Uterus (tissue), 4 donors: ENCODE data around the gene NCLN. TPM values are rescaled to one million over a fixed set of nuclear protein-coding genes. Genes with fewer than 3 reads are reported as not detected.

Experiments used
- DNase-seq, 2 donors: peaks; one replicate each; pipeline ENCODE4 v3.0.0-alpha.2; 2019 to 2020
- H3K27ac ChIP-seq, 2 donors: fragments of 200-600 bp; sonication (generic); 1 replicate in 1 of 2; 2 replicates in 1 of 2; pipeline ENCODE4 v1.5.1; 2016 to 2018
- H3K27me3 ChIP-seq, 2 donors: fragments of 200-600 bp; sonication (generic); one replicate each; pipeline ENCODE4 v1.5.1; 2018 to 2019; ENCODE audit warnings: control low read depth in 1 of 2
- H3K36me3 ChIP-seq, 2 donors: fragments of 200-600 bp; sonication (generic); one replicate each; pipeline ENCODE4 v1.5.1; 2019; ENCODE audit warnings: control low read depth in 1 of 2
- H3K4me1 ChIP-seq, 2 donors: fragments of 200-600 bp; sonication (generic); one replicate each; pipeline ENCODE4 v1.5.1; 2018 to 2019; ENCODE audit warnings: control low read depth in 1 of 2
- H3K4me3 ChIP-seq, 2 donors: fragments of 200-600 bp; sonication (generic); 1 replicate in 1 of 2; 2 replicates in 1 of 2; pipeline ENCODE4 v1.5.1; 2018 to 2019; ENCODE audit warnings: mild to moderate bottlenecking in 1 of 2
- H3K9me3 ChIP-seq, 2 donors: fragments of 200-600 bp; sonication (generic); one replicate each; pipeline ENCODE4 v1.5.1; 2019; ENCODE audit warnings: control low read depth in 1 of 2
- POLR2A ChIP-seq, 2 donors: fragments of 450-650 bp; IDR thresholded peaks; one replicate each; pipeline ENCODE4 v1.6.1; 2016; ENCODE audit warnings: antibody characterized with exemption in 2 of 2, mild to moderate bottlenecking in 1 of 2, moderate library complexity in 1 of 2
- intact Hi-C: fragments of 100-400 bp; cut with DNase I; formaldehyde crosslinking; loops from one replicate; pipeline ENCODE4 v1.15.1; 2023; ENCODE audit warnings: low total_unique reads
- total RNA-seq, 4 donors: library from RNA; depleted of rRNA in 3 of 4; stranded (reverse); fragments of >200 nt in 3 of 4; gene quantifications; one replicate each; pipeline versions ENCODE4 v1.1.0 to v1.2.4, GENCODE V29; 2014 to 2023
- TF ChIP-seq, protein P1 (sequence below), 4 experiments: fragments of 200-600 bp in 2 of 4; fragments of 450-650 bp in 2 of 4; sonication (generic) in 2 of 4; IDR thresholded peaks; one replicate each; pipeline ENCODE4 v1.5.1; 2016 to 2019; ENCODE audit warnings: antibody characterized with exemption in 4 of 4, mild to moderate bottlenecking in 2 of 4, moderate library complexity in 1 of 4
- donor health status: DM: yes; HTN: yes; CAD: no.

The NCLN gene
- total RNA-seq, 4 donors from 2014 or later = 19.2 to 37.3 (median 28.2) TPM

DNA sequence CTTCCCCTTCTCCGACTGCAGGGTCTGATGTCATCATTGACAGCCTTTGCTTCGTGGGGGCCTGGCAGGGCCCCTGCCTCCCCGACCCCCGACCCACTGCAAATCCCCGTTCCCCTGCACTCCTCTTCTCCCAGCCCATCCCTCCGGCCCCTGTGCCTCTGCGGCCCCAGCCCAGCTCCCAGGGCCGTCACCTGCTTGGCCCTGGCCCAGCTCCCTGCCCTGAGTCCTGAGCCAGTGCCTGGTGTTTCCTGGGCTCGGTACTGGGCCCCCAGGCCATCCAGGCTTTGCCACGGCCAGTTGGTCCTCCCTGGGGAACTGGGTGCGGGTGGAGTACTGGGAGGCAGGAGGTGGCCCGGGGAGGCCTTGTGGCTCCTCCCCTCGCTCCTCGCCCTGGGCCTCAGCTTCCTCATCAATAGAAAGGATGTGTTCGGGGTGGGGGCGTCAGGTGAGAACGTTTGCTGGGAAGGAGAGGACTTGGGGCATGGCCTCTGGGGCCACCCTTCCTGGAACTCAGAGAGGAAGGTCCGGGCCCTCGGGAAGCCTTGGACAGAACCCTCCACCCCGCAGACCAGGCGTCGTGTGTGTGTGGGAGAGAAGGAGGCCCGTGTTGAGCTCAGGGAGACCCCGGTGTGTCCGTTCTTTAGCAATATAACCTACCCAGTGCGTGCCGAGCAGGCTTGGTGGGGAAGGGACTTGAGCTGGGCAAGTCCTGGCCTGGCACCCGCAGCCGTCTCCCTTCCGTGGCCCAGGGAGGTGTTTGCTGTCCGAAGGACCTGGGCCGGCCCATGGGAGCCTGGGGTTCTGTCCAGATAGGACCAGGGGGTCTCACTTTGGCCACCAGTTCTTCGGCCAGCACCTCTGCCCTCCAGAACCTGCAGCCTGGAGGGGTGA lies 22.8 kb downstream of the NCLN start:
- no peaks in the 10 kb centered on the region for H3K9me3 ChIP-seq
- intact Hi-C loops = no loop called here
- H3K27me3 ChIP-seq = no peaks in the 10 kb centered on the region
- no peak overlapping the region for H3K4me3 ChIP-seq
- no peaks in the 10 kb centered on the region for H3K4me1 ChIP-seq
- TF ChIP-seq, protein P1, sequence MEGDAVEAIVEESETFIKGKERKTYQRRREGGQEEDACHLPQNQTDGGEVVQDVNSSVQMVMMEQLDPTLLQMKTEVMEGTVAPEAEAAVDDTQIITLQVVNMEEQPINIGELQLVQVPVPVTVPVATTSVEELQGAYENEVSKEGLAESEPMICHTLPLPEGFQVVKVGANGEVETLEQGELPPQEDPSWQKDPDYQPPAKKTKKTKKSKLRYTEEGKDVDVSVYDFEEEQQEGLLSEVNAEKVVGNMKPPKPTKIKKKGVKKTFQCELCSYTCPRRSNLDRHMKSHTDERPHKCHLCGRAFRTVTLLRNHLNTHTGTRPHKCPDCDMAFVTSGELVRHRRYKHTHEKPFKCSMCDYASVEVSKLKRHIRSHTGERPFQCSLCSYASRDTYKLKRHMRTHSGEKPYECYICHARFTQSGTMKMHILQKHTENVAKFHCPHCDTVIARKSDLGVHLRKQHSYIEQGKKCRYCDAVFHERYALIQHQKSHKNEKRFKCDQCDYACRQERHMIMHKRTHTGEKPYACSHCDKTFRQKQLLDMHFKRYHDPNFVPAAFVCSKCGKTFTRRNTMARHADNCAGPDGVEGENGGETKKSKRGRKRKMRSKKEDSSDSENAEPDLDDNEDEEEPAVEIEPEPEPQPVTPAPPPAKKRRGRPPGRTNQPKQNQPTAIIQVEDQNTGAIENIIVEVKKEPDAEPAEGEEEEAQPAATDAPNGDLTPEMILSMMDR (IDR thresholded peaks at IDR 0.05) = no peak
- TF ChIP-seq POLR2A (IDR thresholded peaks at IDR 0.05) = no peak
- no peak for DNase-seq
- H3K36me3 ChIP-seq = no peaks in the 10 kb centered on the region
- no peak overlapping the region for H3K27ac ChIP-seq

DNA sequence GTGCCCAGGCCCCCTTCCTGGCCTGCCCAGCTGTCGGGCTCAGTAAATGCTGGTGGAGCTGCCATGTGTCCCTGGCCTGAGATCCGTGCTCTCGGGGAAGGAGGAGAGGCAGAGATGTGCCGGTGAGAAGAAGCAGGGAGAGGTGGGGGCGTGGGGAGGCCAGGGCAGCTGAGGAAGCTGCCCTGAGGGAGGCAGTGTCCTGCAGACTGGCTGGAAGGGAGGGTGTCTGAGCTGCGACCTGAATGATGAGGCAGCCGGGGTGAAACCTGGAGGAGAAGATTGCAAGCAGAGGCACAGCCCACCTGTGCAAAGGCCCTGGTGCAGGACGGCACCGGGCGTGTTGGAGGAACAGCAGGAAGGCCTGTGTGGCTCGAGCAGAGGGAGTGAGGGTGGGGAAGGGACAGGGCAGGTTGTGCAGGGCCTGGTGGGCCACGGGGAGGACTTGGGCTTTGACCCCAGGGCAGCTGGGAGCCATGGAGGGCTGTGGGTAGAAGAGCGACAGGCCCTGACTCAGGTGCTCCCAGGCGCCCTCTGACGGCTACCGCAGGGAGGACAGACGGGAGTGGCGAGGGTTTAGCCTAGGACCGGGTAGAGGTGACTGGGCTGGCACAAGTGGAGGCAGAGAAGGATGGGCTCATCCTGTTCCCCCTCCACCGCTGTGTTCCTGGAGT lies 24.8 kb downstream of the NCLN start:
- no peak for TF ChIP-seq POLR2A (IDR thresholded peaks at IDR 0.05)
- TF ChIP-seq, protein P1 (IDR thresholded peaks at IDR 0.05) = peak in 3 of 4 experiments; percentile 32 to 55 (median 35)
- no peak overlapping the region for H3K27ac ChIP-seq
- no peak overlapping the region for H3K4me3 ChIP-seq
- no peaks in the 10 kb centered on the region for H3K36me3 ChIP-seq
- no peaks in the 10 kb centered on the region for H3K4me1 ChIP-seq
- intact Hi-C loops = no loop called here
- peak in 1 of 2 donors; percentile 31 for DNase-seq
- H3K9me3 ChIP-seq = no peaks in the 10 kb centered on the region
- no peaks in the 10 kb centered on the region for H3K27me3 ChIP-seq

DNA sequence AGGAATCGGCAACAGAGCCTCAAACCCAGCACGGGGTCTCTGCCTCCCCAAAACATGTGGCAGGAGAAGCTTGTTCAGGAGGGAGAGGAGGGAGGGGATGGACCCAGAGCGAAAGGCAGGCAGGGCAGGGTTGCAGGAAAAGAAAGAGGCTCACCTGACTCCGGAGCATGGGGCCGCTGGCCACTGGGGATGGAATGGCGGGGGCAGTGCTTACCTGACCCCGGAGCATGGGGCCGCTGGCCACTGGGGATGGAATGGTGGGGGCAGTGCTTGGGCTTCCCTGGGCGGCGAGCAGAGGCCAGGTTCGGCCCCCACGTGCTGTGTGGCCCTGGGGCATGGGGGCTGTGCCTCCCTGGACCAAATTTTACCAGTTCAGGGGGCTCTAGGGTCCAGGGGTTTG lies 25.5 kb downstream of the NCLN start:
- no peak for DNase-seq
- H3K36me3 ChIP-seq = no peaks in the 10 kb centered on the region
- TF ChIP-seq, protein P1 (IDR thresholded peaks at IDR 0.05) = no peak
- no peak for TF ChIP-seq POLR2A (IDR thresholded peaks at IDR 0.05)
- H3K4me3 ChIP-seq = no peak overlapping the region
- no peaks in the 10 kb centered on the region for H3K4me1 ChIP-seq
- H3K27ac ChIP-seq = no peak overlapping the region
- H3K9me3 ChIP-seq = no peaks in the 10 kb centered on the region
- intact Hi-C loops = no loop called here
- H3K27me3 ChIP-seq = no peaks in the 10 kb centered on the region

DNA sequence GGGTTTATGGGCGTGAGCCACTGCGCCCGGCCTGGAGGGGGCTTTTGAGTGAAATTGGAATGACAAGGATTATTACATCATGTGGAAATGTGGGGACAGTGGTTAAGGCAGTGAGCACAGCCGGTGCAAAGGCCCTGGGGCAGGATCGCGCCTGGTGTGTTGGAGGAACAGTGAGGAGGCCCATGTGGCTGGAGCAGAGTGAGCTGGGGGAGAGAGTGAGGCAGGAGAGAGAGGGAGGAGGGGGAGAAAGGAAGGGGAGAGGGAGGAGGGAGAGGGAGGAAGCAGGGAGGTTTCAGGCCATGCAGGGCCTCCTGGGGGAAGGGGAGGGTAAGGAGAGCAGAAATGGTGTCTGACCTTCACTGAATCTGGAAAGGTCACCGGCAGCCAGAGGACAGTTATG lies 27.4 kb downstream of the NCLN start:
- intact Hi-C loops = no loop called here
- no peaks in the 10 kb centered on the region for H3K4me1 ChIP-seq
- no peak for DNase-seq
- no peaks in the 10 kb centered on the region for H3K9me3 ChIP-seq
- no peak overlapping the region for H3K4me3 ChIP-seq
- no peaks in the 10 kb centered on the region for H3K27me3 ChIP-seq
- H3K36me3 ChIP-seq = no peaks in the 10 kb centered on the region
- H3K27ac ChIP-seq = no peak overlapping the region
- TF ChIP-seq POLR2A (IDR thresholded peaks at IDR 0.05) = no peak
- TF ChIP-seq, protein P1 (IDR thresholded peaks at IDR 0.05) = no peak

DNA sequence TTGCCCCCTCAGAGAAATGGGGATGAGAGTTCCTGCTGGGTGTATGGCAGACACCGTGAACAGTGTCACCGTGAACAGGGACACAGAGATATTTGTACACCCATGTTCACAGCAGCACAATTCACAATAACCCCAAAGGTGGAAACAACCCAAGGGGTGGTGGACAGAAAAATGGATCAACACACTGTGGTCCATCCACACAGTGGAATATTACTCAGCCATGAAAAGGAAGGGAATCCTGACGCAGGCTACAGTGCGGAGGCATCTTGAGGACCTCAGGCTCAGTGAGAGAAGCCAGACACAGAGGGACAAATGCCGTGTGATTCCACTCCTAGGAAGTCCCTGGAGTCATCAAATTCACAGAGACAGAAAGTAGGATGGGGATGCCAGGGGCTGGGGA lies 31.1 kb downstream of the NCLN start:
- H3K27ac ChIP-seq = no peak overlapping the region
- no peaks in the 10 kb centered on the region for H3K4me1 ChIP-seq
- no peaks in the 10 kb centered on the region for H3K9me3 ChIP-seq
- intact Hi-C loops = no loop called here
- no peak for DNase-seq
- no peak overlapping the region for H3K4me3 ChIP-seq
- H3K36me3 ChIP-seq = no peaks in the 10 kb centered on the region
- TF ChIP-seq, protein P1 (IDR thresholded peaks at IDR 0.05) = no peak
- TF ChIP-seq POLR2A (IDR thresholded peaks at IDR 0.05) = no peak
- H3K27me3 ChIP-seq = no peaks in the 10 kb centered on the region
